Kidney (tissue), 14 donors: ENCODE measurements around the gene CDH13. TPM values are rescaled to one million over a fixed set of nuclear protein-coding genes. Genes with fewer than 3 reads are reported as not detected.

Experiments used
- DNase-seq, 5 donors: peaks; one replicate each; pipeline ENCODE4 v3.0.0-alpha.2; 2013 to 2020
- FAIRE-seq: peaks from 2 replicates; lab custom pipeline; 2012; peaks lifted over from hg19 to GRCh38; lab: Jason Lieb, UNC
- H3K27ac ChIP-seq, 2 donors: one replicate each; pipeline ENCODE4 v1.7.0; 2013; ENCODE audit warnings: low read depth in 2 of 2, low read length in 2 of 2, inconsistent platforms in 1 of 2
- H3K27me3 ChIP-seq: one replicate; pipeline ENCODE4 v1.7.1; 2013; ENCODE audit warnings: low read length, inconsistent platforms; ENCODE audit not compliant: control insufficient read depth, insufficient read depth
- H3K36me3 ChIP-seq, 3 donors: one replicate each; pipeline versions ENCODE4 v1.7.0 to v1.7.1; 2013; ENCODE audit warnings: low read length in 3 of 3, control low read depth in 1 of 3, inconsistent platforms in 1 of 3; ENCODE audit not compliant: insufficient read depth in 3 of 3, control insufficient read depth in 2 of 3
- H3K4me1 ChIP-seq, 3 donors: one replicate each; pipeline versions ENCODE4 v1.7.0 to v1.7.1; 2013; ENCODE audit warnings: low read length in 3 of 3, inconsistent platforms in 1 of 3, low read depth in 1 of 3; ENCODE audit not compliant: control insufficient read depth in 2 of 3, insufficient read depth in 2 of 3
- H3K4me3 ChIP-seq, 3 donors: one replicate each; pipeline versions ENCODE4 v1.7.0 to v1.8.1; 2013; ENCODE audit warnings: low read length in 3 of 3, control low read depth in 1 of 3, inconsistent platforms in 1 of 3
- H3K9ac ChIP-seq, 3 donors: one replicate each; pipeline versions ENCODE4 v1.7.0 to v1.7.1; 2013; ENCODE audit warnings: low read length in 3 of 3, control low read depth in 1 of 3, inconsistent platforms in 1 of 3
- H3K9me3 ChIP-seq, 3 donors: one replicate each; pipeline versions ENCODE4 v1.7.0 to v1.7.1; 2013; ENCODE audit warnings: low read length in 3 of 3, control low read depth in 1 of 3, inconsistent platforms in 1 of 3; ENCODE audit not compliant: control insufficient read depth in 2 of 3, insufficient read depth in 1 of 3
- intact Hi-C: fragments of 100-400 bp; cut with DNase I; formaldehyde crosslinking; loops from one replicate; pipeline ENCODE4 v1.11.1; 2022
- polyA plus RNA-seq: library from polyadenylated mRNA; stranded (reverse); fragments of 350-450 nt; fragmentation: Illumina TruSeq; extraction: RNeasy Lipid Tissue Mini Kit (QIAGEN cat#74804); gene quantifications from one replicate; pipeline ENCODE4 v1.2.3, GENCODE V29; 2014; ENCODE audit warnings: low read depth, low replicate concordance; ENCODE audit not compliant: insufficient read depth
- total RNA-seq: library from RNA; stranded (reverse); fragmentation: NEBNext Ultra II Directional; extraction: Animal tissue kit (Norgen Biotek cat#: 25700); gene quantifications from one replicate; pipeline ENCODE4 v1.2.1, GENCODE V29; 2021
- TF ChIP-seq, protein P1 (sequence below): IDR thresholded peaks from 3 replicates; pipeline ENCODE4 v1.5.1; 2012; ENCODE audit warnings: mild to moderate bottlenecking, moderate library complexity, borderline replicate concordance; ENCODE audit not compliant: insufficient read depth; ENCODE audit errors: extremely low read depth
- donor health status: control.
- donor health status: control.
- donor health status: control.
- donor health status: control.
- donor health status: control.
- donor health status: DM: yes; HTN: yes; CAD: no.
- donor health status: Normal renal cell carcinoma (clear cell type).

The CDH13 gene
- total and polyA plus RNA-seq, 2 donors from 2014 or later: 4.8 to 13.8 TPM

DNA sequence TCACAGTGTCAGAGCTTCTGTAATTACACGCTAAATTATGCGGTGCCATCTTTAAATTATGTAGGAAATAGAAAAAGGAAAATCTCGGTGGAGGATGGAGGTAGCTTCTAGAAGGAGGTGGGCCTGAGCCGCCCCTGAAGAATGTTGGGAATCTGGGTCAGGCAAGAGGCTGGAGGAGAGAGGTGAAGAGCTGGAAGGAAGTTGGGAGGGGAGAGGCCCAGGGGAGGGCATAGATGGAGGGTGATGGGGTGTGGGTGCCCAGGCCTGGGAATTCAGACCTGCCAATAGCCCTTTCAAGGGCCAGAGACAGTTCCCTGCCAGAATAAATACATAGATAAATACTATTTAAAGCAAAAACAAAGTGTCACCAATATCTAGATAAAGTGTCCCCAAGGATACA lies 766.0 kb downstream of the CDH13 start:
- Histone ChIP-seq H3K9ac (no peak overlapping the region), H3K27ac (no peak overlapping the region), H3K27me3 (no peaks in the 10 kb centered on the region), H3K4me3 (no peak overlapping the region), H3K9me3 (peaks cover 0 to 5% (median 0%) of the 10 kb centered on the region in 3 donors), H3K36me3 (no peaks in the 10 kb centered on the region), H3K4me1 (no peaks in the 10 kb centered on the region)
- FAIRE-seq: no peak
- no peak for DNase-seq
- intact Hi-C loops: no loop called here
- TF ChIP-seq, protein P1, sequence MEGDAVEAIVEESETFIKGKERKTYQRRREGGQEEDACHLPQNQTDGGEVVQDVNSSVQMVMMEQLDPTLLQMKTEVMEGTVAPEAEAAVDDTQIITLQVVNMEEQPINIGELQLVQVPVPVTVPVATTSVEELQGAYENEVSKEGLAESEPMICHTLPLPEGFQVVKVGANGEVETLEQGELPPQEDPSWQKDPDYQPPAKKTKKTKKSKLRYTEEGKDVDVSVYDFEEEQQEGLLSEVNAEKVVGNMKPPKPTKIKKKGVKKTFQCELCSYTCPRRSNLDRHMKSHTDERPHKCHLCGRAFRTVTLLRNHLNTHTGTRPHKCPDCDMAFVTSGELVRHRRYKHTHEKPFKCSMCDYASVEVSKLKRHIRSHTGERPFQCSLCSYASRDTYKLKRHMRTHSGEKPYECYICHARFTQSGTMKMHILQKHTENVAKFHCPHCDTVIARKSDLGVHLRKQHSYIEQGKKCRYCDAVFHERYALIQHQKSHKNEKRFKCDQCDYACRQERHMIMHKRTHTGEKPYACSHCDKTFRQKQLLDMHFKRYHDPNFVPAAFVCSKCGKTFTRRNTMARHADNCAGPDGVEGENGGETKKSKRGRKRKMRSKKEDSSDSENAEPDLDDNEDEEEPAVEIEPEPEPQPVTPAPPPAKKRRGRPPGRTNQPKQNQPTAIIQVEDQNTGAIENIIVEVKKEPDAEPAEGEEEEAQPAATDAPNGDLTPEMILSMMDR: no peak

DNA sequence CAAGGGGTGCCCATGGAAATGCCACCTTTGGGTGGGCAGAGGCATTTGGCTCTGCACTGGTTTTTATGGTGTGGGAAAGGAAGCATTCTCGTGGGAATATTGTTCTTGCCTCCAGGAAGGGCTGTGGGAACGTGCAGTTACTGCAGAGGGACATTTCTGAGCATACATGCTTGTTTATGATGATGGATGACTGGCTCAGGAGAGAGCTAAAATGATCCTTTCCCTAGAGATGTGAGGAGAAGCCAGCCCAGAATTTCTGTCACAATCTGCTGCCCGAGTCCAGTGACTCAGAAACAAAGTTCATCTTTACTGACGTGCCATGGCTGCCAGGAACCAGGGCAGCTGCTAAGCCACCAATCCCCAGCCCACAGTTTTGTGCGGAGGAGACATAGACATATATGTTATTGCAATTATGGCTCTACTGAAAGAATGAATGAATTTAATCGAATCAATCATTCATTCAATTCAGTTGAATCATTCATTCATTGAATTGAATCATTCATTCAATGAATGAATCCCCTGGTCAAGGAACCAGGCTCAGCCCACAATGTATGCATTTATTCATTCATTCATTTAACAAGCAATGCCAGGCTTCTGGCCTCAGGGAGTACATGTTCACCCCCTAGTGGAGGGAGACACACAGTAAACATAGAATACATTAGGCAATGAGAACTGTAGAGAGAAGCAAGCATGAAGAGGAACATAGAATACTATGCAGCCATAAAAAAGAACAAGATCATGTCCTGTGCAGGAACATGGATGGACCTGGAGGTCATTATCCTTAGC lies 766.6 kb downstream of the CDH13 start:
- Histone ChIP-seq H3K27me3 (no peaks in the 10 kb centered on the region), H3K9me3 (peaks cover 0 to 5% (median 0%) of the 10 kb centered on the region in 3 donors), H3K27ac (peak overlapping the region in 1 of 2 donors; percentile 12), H3K4me1 (no peaks in the 10 kb centered on the region), H3K9ac (no peak overlapping the region), H3K4me3 (no peak overlapping the region), H3K36me3 (no peaks in the 10 kb centered on the region)
- intact Hi-C loops: no loop called here
- DNase-seq (no peak), FAIRE-seq (no peak)
- TF ChIP-seq, protein P1: no peak

DNA sequence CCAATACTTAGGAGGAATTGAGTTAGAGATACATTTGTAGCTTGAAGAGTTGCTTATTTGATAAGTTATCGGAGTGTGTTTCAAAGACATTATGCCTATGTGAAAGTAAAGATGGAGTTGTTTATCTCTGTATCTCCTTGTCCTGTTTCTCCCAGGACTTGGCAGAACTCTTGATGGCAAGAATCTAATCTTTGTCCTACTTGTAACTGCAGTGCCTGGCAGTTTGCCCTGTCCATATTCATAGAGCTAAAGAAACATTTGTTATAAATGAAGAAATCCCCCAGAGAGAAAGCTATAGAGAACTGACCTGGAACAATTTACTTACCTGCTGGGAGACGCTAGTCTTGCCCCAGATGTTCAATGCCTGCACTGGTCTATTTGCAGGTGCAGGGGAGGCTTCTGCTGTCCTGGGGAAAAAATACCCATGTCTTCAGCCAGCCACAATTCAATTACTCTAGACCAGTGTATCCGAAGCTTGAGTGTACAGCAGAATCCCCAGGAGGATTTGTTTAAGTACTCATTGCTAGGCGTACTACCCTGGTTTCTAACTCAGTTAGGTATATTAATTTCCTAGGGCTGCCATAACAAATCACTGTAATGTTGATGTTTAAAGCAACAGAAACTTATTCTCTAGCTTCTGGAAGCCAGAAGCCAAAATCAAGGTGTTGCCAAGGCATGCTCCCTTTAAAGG lies 771.0 kb downstream of the CDH13 start:
- no peaks in the 10 kb centered on the region for H3K36me3 ChIP-seq
- H3K4me1 ChIP-seq: no peaks in the 10 kb centered on the region
- DNase-seq (no peak), FAIRE-seq (no peak)
- no peak overlapping the region for H3K9ac ChIP-seq
- TF ChIP-seq, protein P1: no peak
- no peak overlapping the region for H3K27ac ChIP-seq
- H3K27me3 ChIP-seq: no peaks in the 10 kb centered on the region
- no peak overlapping the region for H3K4me3 ChIP-seq
- H3K9me3 ChIP-seq: peaks cover 0 to 5% (median 0%) of the 10 kb centered on the region in 3 donors
- intact Hi-C loops: no loop called here
